AG20443 (cell line): ENCODE results near the gene SORT1.

Experiments used
- DNase-seq: peaks from one replicate; pipeline ENCODE4 v3.0.0; 2012; ENCODE audit warnings: low spot score, mixed read lengths

The SORT1 gene

GRCh38 chr1:109272831-109273547 is 124.7 kb downstream of the SORT1 start:
- DNase-seq: no peak

- no peak for DNase-seq
Measured at GRCh38 chr1:109272021-109272799, 125.5 kb downstream of the SORT1 start.

- no peak for DNase-seq
Measured at GRCh38 chr1:109271458-109271857, 126.3 kb downstream of the SORT1 start.

GRCh38 chr1:109270623-109271317 is 126.9 kb downstream of the SORT1 start:
- DNase-seq: no peak

GRCh38 chr1:109269981-109270622 is 127.6 kb downstream of the SORT1 start:
- no peak for DNase-seq

- no peak for DNase-seq
Measured at GRCh38 chr1:109269212-109269980, 128.3 kb downstream of the SORT1 start.

- no peak for DNase-seq
Measured at GRCh38 chr1:109268431-109269211, 129.1 kb downstream of the SORT1 start.

- DNase-seq: no peak
Measured at GRCh38 chr1:109267743-109268300, 129.9 kb downstream of the SORT1 start.

GRCh38 chr1:109266965-109267364 is 130.8 kb downstream of the SORT1 start:
- peak; percentile 78 for DNase-seq

GRCh38 chr1:109265741-109266330 is 131.9 kb downstream of the SORT1 start:
- no peak for DNase-seq

- no peak for DNase-seq
Measured at GRCh38 chr1:109265016-109265415, 132.7 kb downstream of the SORT1 start.

- DNase-seq: no peak
Measured at GRCh38 chr1:109264379-109264755, 133.4 kb downstream of the SORT1 start.

- peak; percentile 90 for DNase-seq
Measured at GRCh38 chr1:109263597-109264378, 133.9 kb downstream of the SORT1 start.

- no peak for DNase-seq
Measured at GRCh38 chr1:109263234-109263596, 134.5 kb downstream of the SORT1 start.

GRCh38 chr1:109262231-109263055 is 135.3 kb downstream of the SORT1 start:
- DNase-seq: no peak

- DNase-seq: no peak
Measured at GRCh38 chr1:109261578-109261977, 136.1 kb downstream of the SORT1 start.

- DNase-seq: no peak
Measured at GRCh38 chr1:109261006-109261405, 136.7 kb downstream of the SORT1 start.
